K562 (cell line): ENCODE results near the gene RPS27. TPM values are rescaled to one million over a fixed set of nuclear protein-coding genes. Genes with fewer than 3 reads are reported as not detected.

Experiments
- BACH1 ChIP-seq: fragments of 200-800 bp; sonication (Bioruptor generic); IDR thresholded peaks from 2 replicates; pipeline ENCODE4 v1.6.1; 2016; ENCODE audit warnings: missing genetic modification characterization, missing compliant biosample characterization
- CREB1 ChIP-seq, 2 experiments: sonication (generic) in 1 of 2; formaldehyde crosslinking in 1 of 2; IDR thresholded peaks; 2 replicates each; pipeline versions ENCODE4 v1.6.1 to v1.8.0; 2012 to 2022; ENCODE audit warnings: inconsistent platforms in 1 of 2, mild to moderate bottlenecking in 1 of 2, missing genetic modification reagents in 1 of 2, moderate library complexity in 1 of 2
- DIDO1 ChIP-seq: fragments of 450-650 bp; IDR thresholded peaks from 2 replicates; pipeline ENCODE4 v1.6.1; 2016; ENCODE audit warnings: low read depth, missing biosample characterization, missing genetic modification characterization
- FOXM1 ChIP-seq, 2 experiments: fragments of 450-650 bp in 1 of 2; sonication (generic) in 1 of 2; formaldehyde crosslinking in 1 of 2; IDR thresholded peaks; 2 replicates each; pipeline versions ENCODE4 v1.6.1 to v1.9.0; 2017 to 2022; ENCODE audit warnings: low read depth in 2 of 2, mild to moderate bottlenecking in 2 of 2, missing genetic modification reagents in 1 of 2, moderate library complexity in 1 of 2
- HNRNPUL1 ChIP-seq: fragments of 200-400 bp; formaldehyde crosslinking; IDR thresholded peaks from 2 replicates; pipeline ENCODE4 v1.6.1; 2017; ENCODE audit warnings: low read length
- MCM7 ChIP-seq, 2 experiments: fragments of 450-650 bp; IDR thresholded peaks; 2 replicates each; pipeline ENCODE4 v1.6.1; 2016 to 2018
- NBN ChIP-seq: fragments of 450-650 bp; IDR thresholded peaks from 2 replicates; pipeline ENCODE4 v1.6.1; 2016; ENCODE audit warnings: low read depth, mild to moderate bottlenecking
- PCBP1 ChIP-seq: fragments of 200-400 bp; formaldehyde crosslinking; IDR thresholded peaks from 2 replicates; pipeline ENCODE4 v1.6.1; 2018; ENCODE audit warnings: mild to moderate bottlenecking, low read depth, low read length; ENCODE audit not compliant: poor library complexity, severe bottlenecking
- PRDM10 ChIP-seq: fragments of 450-650 bp; IDR thresholded peaks from 2 replicates; pipeline ENCODE4 v1.6.1; 2018; ENCODE audit not compliant: partially characterized antibody
- U2AF2 ChIP-seq: fragments of 200-400 bp; formaldehyde crosslinking; optimal IDR thresholded peaks from 2 replicates; pipeline ENCODE3; 2017; ENCODE audit warnings: low read depth, mild to moderate bottlenecking, low read length
- ZBED1 ChIP-seq: IDR thresholded peaks from 2 replicates; pipeline ENCODE4 v1.6.1; 2014
- ZBTB2 ChIP-seq: fragments of 450-650 bp; IDR thresholded peaks from 2 replicates; pipeline ENCODE4 v1.6.1; 2016; ENCODE audit warnings: antibody characterized with exemption
- ZBTB8A ChIP-seq: fragments of 450-650 bp; IDR thresholded peaks from 2 replicates; pipeline ENCODE4 v1.6.1; 2018; ENCODE audit warnings: mild to moderate bottlenecking, moderate library complexity; ENCODE audit not compliant: partially characterized antibody
- ZNF583 ChIP-seq: fragments of 250-450 bp; sonication (Bioruptor Pico); IDR thresholded peaks from 2 replicates; pipeline ENCODE4 v1.4.0; 2020
- polyA plus RNA-seq, 8 experiments: library from polyadenylated mRNA; depleted of rRNA in 4 of 8; stranded (reverse) in 5 of 8; unstranded in 3 of 8; fragments of >200 nt; fragmentation: Nextera tagmentation in 2 of 8; fragmentation: Illumina TruSeq in 1 of 8; extraction: Ambion mirVana in 2 of 8; extraction: Trizol in 1 of 8; gene quantifications; 2 replicates each; pipeline versions ENCODE4 v1.2.1 to v1.2.3, GENCODE V29; 2011 to 2014; ENCODE audit warnings: inconsistent platforms in 1 of 8, missing spikeins in 1 of 8
- total RNA-seq, 7 experiments: library from RNA; depleted of rRNA in 6 of 7; stranded (reverse); fragments of >200 nt in 6 of 7; fragmentation: Illumina TruSeq in 2 of 7; extraction: Trizol in 2 of 7; gene quantifications; 2 replicates each; pipeline versions ENCODE4 v1.2.1 to v1.2.3, GENCODE V29; 2011 to 2021; ENCODE audit warnings: low replicate concordance in 1 of 7
- TF ChIP-seq, protein P1 (sequence below): fragments of 450-650 bp; IDR thresholded peaks from 2 replicates; pipeline ENCODE4 v1.6.1; 2017; ENCODE audit warnings: antibody characterized with exemption
- TF ChIP-seq, protein P2 (sequence below): fragments of 250-450 bp; sonication (Bioruptor Pico); IDR thresholded peaks from 2 replicates; pipeline ENCODE4 v1.5.0; 2021

Gene RPS27
- total and polyA plus RNA-seq, 9 of the 15 experiments (the other 6 are each of a cell fraction or from before 2014, with no cell fraction given) = 2,091 to 9,377 (median 6,706) TPM

GRCh38 chr1:153977250-153978240 is 13.0 kb upstream of the RPS27 start, which contains the start of gene JTB (continued):
- no peak for TF ChIP-seq ZBTB2
- no peak for TF ChIP-seq FOXM1 (IDR thresholded peaks at IDR 0.05; ENCODE audit: low read depth)
- TF ChIP-seq FOXM1 (CRISPR knock-in tag; IDR thresholded peaks at IDR 0.05; ENCODE audit: low read depth) = 0 out of 2 replicates have a peak, but pooled peaks have one; percentile 2
- TF ChIP-seq PRDM10 = no peak
- no peak for TF ChIP-seq NBN
- no peak for TF ChIP-seq HNRNPUL1
- TF ChIP-seq ZBTB8A = no peak
- TF ChIP-seq ZBED1 = peak; percentile 22; the same call in 1 of the 2 replicates
- TF ChIP-seq CREB1 (IDR thresholded peaks at IDR 0.05) = peak; percentile 80
- peak; percentile 64; the same call in 1 of the 2 replicates for TF ChIP-seq CREB1 (CRISPR knock-in tag; IDR thresholded peaks at IDR 0.05)
- TF ChIP-seq, protein P1, sequence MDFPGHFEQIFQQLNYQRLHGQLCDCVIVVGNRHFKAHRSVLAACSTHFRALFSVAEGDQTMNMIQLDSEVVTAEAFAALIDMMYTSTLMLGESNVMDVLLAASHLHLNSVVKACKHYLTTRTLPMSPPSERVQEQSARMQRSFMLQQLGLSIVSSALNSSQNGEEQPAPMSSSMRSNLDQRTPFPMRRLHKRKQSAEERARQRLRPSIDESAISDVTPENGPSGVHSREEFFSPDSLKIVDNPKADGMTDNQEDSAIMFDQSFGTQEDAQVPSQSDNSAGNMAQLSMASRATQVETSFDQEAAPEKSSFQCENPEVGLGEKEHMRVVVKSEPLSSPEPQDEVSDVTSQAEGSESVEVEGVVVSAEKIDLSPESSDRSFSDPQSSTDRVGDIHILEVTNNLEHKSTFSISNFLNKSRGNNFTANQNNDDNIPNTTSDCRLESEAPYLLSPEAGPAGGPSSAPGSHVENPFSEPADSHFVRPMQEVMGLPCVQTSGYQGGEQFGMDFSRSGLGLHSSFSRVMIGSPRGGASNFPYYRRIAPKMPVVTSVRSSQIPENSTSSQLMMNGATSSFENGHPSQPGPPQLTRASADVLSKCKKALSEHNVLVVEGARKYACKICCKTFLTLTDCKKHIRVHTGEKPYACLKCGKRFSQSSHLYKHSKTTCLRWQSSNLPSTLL = no peak
- no peak for TF ChIP-seq U2AF2
- TF ChIP-seq, protein P2, sequence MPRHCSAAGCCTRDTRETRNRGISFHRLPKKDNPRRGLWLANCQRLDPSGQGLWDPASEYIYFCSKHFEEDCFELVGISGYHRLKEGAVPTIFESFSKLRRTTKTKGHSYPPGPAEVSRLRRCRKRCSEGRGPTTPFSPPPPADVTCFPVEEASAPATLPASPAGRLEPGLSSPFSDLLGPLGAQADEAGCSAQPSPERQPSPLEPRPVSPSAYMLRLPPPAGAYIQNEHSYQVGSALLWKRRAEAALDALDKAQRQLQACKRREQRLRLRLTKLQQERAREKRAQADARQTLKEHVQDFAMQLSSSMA = no peak
- TF ChIP-seq MCM7 (IDR thresholded peaks at IDR 0.05) = no peak
- no peak for TF ChIP-seq BACH1
- TF ChIP-seq DIDO1 (tag) = no peak
- TF ChIP-seq ZNF583 (CRISPR knock-in tag) = no peak
- no peak for TF ChIP-seq PCBP1
